SH-SY5Y (cell line): ENCODE data around the gene FAM24A.

ENCODE experiments used
- GATA2 ChIP-seq: IDR thresholded peaks from 2 replicates; pipeline ENCODE4 v1.6.1; 2011; ENCODE audit warnings: mild to moderate bottlenecking, low read depth, low read length
- GATA3 ChIP-seq: IDR thresholded peaks from 2 replicates; pipeline ENCODE4 v1.6.1; 2011; ENCODE audit warnings: low read depth, mild to moderate bottlenecking, low read length, moderate library complexity

Gene FAM24A, protein sequence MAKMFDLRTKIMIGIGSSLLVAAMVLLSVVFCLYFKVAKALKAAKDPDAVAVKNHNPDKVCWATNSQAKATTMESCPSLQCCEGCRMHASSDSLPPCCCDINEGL

GRCh38 chr10:122910310-122910709 lies at the start of gene FAM24A:
FAM24A (plus strand) TSS chr10:122910610; CDS start chr10:122911635, 1,025 bp downstream.
- TF ChIP-seq GATA3 = no peak
- no peak for TF ChIP-seq GATA2

GRCh38 chr10:122861711-122862161 lies 48.7 kb upstream of the FAM24A start:
- TF ChIP-seq GATA3 = no peak
- no peak for TF ChIP-seq GATA2

GRCh38 chr10:122863216-122864193 lies 46.9 kb upstream of the FAM24A start:
- TF ChIP-seq GATA3 (no peak), GATA2 (no peak)

DNA sequence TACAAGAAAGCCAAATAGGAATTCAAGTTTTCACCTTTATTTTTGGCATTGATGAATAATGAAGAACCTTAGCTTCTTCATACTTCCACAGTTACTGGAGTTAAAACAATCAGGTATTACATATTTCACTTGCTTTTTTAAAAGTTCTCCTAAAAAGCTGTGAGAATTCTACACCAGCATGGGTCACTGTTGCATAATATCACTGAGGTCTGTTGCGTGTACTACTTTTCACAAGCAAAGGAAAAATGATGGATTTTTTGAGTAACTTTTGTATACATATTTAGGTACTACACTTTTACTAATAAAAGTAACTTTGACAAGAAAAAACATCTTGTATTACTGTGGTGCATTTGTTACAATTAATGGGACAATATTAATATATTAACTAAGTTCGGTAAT lies 46.2 kb upstream of the FAM24A start:
- no peak for TF ChIP-seq GATA2
- no peak for TF ChIP-seq GATA3

- no peak for TF ChIP-seq GATA3
- TF ChIP-seq GATA2 = no peak
These were observed 45.5 kb upstream of the FAM24A start for GRCh38 chr10:122864901-122865300.

DNA sequence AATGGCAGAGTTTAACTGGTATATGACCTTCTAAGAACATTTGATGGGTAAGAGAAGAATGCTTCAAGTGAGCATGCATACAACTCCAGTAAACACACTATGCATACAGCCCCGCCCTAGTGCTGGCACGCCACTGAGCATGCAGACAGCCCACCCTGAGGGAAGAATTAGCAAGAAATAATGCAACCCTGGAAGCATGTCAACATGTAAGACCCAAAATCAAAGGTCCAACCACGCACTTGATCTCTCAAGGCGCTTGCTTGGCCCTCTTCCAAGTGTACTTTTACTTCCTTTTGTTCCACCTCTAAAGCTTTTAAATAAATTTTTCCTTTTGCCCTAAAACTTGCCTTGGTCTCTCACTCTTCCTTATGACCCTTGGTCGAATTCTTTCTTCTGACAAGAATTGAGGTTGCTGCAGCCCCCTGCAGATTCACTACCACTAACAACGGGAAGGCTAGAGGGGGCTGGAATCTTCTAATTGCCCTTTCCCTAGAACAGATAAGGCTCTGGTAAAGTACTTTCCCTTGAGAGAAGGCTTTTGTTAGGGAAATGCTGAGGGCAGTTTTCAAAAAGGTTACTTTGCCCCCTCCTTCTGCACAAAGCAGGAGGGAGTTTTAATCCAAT lies 34.5 kb upstream of the FAM24A start:
- TF ChIP-seq GATA3 = no peak
- TF ChIP-seq GATA2 = no peak

DNA sequence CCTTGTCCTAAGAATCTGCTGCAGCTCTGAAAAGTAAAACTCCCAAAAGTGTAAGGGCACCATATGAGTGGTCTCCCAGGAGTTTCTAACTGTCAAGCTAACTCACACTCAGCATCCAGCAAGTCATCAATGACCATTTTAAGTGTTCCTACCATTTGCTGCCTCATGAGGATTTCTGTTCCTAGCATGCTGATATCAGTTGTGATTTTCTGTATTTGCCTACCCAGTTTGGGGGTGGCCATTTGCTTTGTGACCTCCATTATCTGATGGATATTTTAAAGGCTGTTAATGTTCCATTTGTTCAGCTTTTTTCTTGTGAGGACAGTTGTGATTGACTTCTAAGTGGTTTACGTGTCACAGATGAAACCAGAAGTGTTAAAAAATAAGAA lies 33.9 kb upstream of the FAM24A start:
- TF ChIP-seq GATA3 (no peak), GATA2 (no peak)

- TF ChIP-seq GATA2 (no peak), GATA3 (no peak)
These were observed 33.1 kb upstream of the FAM24A start for GRCh38 chr10:122877264-122877663.

- TF ChIP-seq GATA2 (no peak), GATA3 (no peak)
These were observed 31.5 kb upstream of the FAM24A start for GRCh38 chr10:122878799-122879338.

DNA sequence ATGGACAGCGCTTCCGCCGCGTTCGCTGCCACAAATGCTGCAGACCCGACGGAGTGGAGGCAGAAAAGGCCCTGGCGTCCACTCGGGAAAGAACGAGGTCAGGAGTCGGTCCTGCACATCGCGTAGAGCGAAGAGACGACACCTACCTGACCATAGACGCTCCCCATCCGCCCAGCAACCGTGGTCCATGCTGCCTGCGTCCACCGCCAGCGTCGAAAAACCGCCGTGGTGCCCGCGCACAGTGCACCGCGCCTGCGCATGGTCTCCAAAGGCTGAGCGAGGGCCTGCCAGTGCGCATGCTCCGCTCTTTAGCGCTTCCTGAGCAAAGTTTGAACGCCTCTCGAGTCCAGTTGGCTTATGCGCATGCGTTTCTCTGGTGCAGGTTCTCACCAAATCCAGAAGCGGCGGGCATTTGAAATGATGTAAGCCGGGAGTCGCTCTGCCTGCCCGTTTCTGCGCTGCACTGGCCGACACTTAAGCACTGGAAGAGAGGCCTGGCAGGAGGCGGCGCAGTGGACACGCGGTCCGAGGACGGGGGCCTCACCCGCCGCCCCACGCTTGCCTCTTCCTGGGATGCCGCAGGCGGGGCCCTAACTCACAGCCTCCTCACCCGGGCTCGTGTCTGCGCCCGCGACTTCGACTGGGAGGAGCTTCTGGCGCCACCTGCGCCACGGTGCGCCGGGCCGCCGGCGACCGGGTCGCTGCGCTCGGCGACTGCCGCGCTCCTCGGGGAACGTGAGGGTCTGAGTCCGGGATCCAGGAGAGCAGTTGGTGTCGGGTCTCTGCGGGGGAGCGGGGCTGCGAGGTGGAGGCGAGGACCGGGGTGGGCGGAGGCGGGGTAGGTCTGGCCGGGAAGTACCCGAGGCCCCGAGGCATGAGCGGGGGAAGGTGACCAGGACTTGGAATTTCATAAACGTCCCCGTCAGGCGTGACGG lies 30.8 kb upstream of the FAM24A start, which contains the start of gene FAM24B:
FAM24B (minus strand) TSS at position 243 of the 935 bp plus-strand sequence. CDS start 29,066 bp downstream, outside the sequence.
- TF ChIP-seq GATA2 (no peak), GATA3 (no peak)

DNA sequence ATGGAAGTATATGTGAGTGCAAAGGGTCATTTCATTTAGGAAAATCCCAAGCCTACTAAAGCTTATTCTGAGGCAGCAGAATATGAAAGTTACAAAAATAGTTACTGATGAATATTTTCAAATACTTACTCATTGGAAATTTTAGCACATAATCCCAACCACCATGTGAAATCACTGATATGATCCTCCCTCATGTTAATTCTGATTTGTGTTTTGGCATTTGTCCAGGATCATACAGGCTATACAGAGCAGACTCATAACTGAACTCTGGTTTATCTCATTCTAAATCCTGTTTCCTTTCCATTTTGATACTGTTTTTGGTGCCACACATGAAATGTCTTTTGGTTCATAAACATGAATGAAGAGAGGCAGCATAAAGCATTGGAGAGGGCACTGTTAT lies 27.6 kb upstream of the FAM24A start:
- TF ChIP-seq GATA2 (no peak), GATA3 (no peak)

DNA sequence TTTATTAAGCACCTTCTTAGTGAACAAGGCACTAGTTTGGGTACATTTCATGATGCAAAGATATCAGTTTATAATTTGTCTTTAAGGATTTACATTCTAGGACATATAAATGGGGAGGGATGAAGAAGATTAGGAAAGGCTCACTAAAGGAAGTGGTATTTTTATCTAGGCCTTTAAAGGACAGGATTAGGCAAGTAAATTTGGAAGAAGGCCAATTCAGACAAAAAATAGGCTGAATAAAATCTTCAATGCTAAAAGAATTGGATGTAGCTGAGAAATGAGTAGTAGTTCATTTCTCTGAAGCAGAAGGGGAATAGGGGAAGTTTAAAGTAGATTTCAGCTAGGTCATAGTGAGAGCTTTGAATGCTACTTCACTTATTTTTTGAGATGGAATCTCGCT lies 26.2 kb upstream of the FAM24A start:
- TF ChIP-seq GATA3 = no peak
- no peak for TF ChIP-seq GATA2
